Colonic mucosa (tissue), 4 donors: ENCODE measurements around the gene CLC. TPM values are rescaled to one million over a fixed set of nuclear protein-coding genes. Genes with fewer than 3 reads are reported as not detected.

Experiments
- DNase-seq: peaks from one replicate; pipeline ENCODE4 v3.0.0-alpha.2; 2020
- H3K27ac ChIP-seq: fragments of 200-600 bp; one replicate; pipeline ENCODE4 v1.8.0; 2021
- H3K27me3 ChIP-seq: fragments of 200-600 bp; one replicate; pipeline ENCODE4 v1.8.0; 2021
- H3K36me3 ChIP-seq: fragments of 200-600 bp; one replicate; pipeline ENCODE4 v1.8.0; 2021
- H3K4me1 ChIP-seq: fragments of 200-600 bp; one replicate; pipeline ENCODE4 v1.8.0; 2021; ENCODE audit warnings: mild to moderate bottlenecking
- H3K4me3 ChIP-seq: fragments of 200-600 bp; one replicate; pipeline ENCODE4 v1.8.0; 2021
- H3K9ac ChIP-seq, 2 donors: one replicate each; pipeline ENCODE4 v1.7.0; 2013; ENCODE audit warnings: control low read depth in 2 of 2, low read depth in 2 of 2, low read length in 2 of 2
- H3K9me3 ChIP-seq: fragments of 200-600 bp; one replicate; pipeline ENCODE4 v1.8.0; 2021
- intact Hi-C: fragments of 100-400 bp; cut with DNase I; formaldehyde crosslinking; loops from one replicate; pipeline ENCODE4 v1.14.1; 2022
- total RNA-seq, 2 donors: library from RNA; stranded (reverse); fragmentation: NEBNext Ultra II Directional in 1 of 2; extraction: Animal tissue kit (Norgen Biotek cat#: 25700) in 1 of 2; gene quantifications; one replicate each; pipeline ENCODE4 v1.2.1, GENCODE V29; 2021
- TF ChIP-seq, protein P1 (sequence below): fragments of 200-600 bp; IDR thresholded peaks from one replicate; pipeline ENCODE4 v1.8.0; 2022; ENCODE audit warnings: antibody characterized with exemption, mild to moderate bottlenecking
- donor health status: healthy.
- donor health status: DM: no; HTN: no; CAD: no.
- donor health status: DM: no; HTN: no; CAD: no.

Gene CLC
- total RNA-seq, 2 donors from 2014 or later: 0.56 TPM; not detected in 1

DNA sequence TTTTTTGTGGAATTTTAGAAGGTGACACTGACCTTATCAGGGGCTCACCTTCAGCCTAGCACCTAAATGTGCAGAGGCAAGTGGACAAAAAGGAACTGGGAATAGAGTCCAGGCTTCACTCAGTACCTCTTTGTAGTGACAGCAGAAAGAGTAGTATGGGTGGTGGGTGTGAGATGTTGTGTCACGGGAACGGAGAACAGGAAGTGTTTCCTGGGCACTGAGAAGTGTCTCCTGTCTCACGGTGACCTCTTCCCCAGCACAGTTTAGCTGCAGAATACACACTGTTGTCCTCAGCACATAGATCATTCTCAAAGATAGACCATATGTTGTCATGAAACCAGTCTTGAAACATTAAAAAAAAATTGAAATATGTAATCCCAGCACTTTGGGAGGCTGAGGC, 51.1 kb downstream of the CLC start:
- no peak for DNase-seq
- H3K4me3 ChIP-seq: no peak overlapping the region
- H3K27ac ChIP-seq: no peak overlapping the region
- TF ChIP-seq, protein P1, sequence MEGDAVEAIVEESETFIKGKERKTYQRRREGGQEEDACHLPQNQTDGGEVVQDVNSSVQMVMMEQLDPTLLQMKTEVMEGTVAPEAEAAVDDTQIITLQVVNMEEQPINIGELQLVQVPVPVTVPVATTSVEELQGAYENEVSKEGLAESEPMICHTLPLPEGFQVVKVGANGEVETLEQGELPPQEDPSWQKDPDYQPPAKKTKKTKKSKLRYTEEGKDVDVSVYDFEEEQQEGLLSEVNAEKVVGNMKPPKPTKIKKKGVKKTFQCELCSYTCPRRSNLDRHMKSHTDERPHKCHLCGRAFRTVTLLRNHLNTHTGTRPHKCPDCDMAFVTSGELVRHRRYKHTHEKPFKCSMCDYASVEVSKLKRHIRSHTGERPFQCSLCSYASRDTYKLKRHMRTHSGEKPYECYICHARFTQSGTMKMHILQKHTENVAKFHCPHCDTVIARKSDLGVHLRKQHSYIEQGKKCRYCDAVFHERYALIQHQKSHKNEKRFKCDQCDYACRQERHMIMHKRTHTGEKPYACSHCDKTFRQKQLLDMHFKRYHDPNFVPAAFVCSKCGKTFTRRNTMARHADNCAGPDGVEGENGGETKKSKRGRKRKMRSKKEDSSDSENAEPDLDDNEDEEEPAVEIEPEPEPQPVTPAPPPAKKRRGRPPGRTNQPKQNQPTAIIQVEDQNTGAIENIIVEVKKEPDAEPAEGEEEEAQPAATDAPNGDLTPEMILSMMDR: no peak
- no peak overlapping the region for H3K9ac ChIP-seq
- intact Hi-C loops: no loop called here
- H3K36me3 ChIP-seq: no peaks in the 10 kb centered on the region
- H3K4me1 ChIP-seq: no peaks in the 10 kb centered on the region
- no peaks in the 10 kb centered on the region for H3K27me3 ChIP-seq
- no peaks in the 10 kb centered on the region for H3K9me3 ChIP-seq

- Histone ChIP-seq H3K4me1 (no peaks in the 10 kb centered on the region), H3K36me3 (no peaks in the 10 kb centered on the region), H3K4me3 (no peak overlapping the region), H3K27ac (no peak overlapping the region), H3K9ac (no peak overlapping the region), H3K27me3 (no peaks in the 10 kb centered on the region), H3K9me3 (no peaks in the 10 kb centered on the region)
- intact Hi-C loops: no loop called here
- DNase-seq: no peak
- TF ChIP-seq, protein P1: no peak
These were observed 53.6 kb downstream of the CLC start for GRCh38 chr19:39684267-39684666.

DNA sequence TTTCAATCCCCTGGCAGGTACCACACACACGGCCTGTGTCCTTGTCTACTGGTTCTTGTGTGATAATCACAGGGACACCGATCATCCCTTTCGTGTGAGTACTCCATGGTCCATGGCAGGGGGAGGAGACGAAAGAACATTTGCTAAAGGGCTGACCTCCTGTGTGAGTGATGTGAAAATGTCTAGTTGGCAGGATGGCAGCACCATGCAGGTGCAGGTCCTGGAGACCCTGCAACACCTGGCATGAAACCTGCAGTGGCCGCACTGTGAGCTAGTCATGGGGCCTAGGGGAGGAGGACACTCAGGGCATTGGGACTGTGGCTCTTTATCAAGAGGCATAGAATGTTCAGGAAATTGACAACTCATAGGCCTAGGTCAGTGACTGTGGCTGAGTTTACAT, 56.4 kb downstream of the CLC start:
- H3K4me3 ChIP-seq: no peak overlapping the region
- no peaks in the 10 kb centered on the region for H3K27me3 ChIP-seq
- TF ChIP-seq, protein P1: no peak
- intact Hi-C loops: no loop called here
- H3K4me1 ChIP-seq: no peaks in the 10 kb centered on the region
- no peaks in the 10 kb centered on the region for H3K36me3 ChIP-seq
- no peak overlapping the region for H3K27ac ChIP-seq
- H3K9ac ChIP-seq: no peak overlapping the region
- H3K9me3 ChIP-seq: no peaks in the 10 kb centered on the region
- DNase-seq: no peak

Other genes starting within 250 kb of the CLC start
- gene DLL3, start 239.1 kb downstream of the CLC start, total RNA-seq: not detected
- not detected for gene SELENOV, start 222.9 kb downstream of the CLC start, total RNA-seq
- gene EID2B, start 205.2 kb downstream of the CLC start, total RNA-seq: under 1 TPM; 0.22 to 0.56 TPM
- 10 to 100 TPM; 11.4 to 11.9 TPM for gene EID2, start 197.9 kb downstream of the CLC start, total RNA-seq
- not detected for gene LGALS13, start 135.5 kb downstream of the CLC start, total RNA-seq
- not detected for gene LGALS16, start 82.1 kb downstream of the CLC start, total RNA-seq
- gene LGALS14, start 33.5 kb downstream of the CLC start, total RNA-seq: not detected
- gene LEUTX, start 40.8 kb upstream of the CLC start, total RNA-seq: not detected
- 10 to 100 TPM; 11.8 to 12.7 TPM for gene DYRK1B, start 96.1 kb upstream of the CLC start, total RNA-seq
- gene FBL, start 108.3 kb upstream of the CLC start, total RNA-seq: 100 to 1,000 TPM; 155 to 297 TPM
- 1,000 to 10,000 TPM; 2,896 to 3,903 TPM for gene FCGBP, start 196.6 kb upstream of the CLC start, total RNA-seq
- gene PSMC4, start 233.1 kb upstream of the CLC start, total RNA-seq: 100 to 1,000 TPM in 1 of 2 donors, 10 to 100 TPM in 1; 87.3 to 143 TPM